Suppressor macrophage (primary cell): ENCODE data around the gene COL9A3.

Experiments
- DNase-seq, 4 experiments: peaks; one replicate each; pipeline ENCODE4 v3.0.0-alpha.2; 2020 to 2022

COL9A3 gene

DNA sequence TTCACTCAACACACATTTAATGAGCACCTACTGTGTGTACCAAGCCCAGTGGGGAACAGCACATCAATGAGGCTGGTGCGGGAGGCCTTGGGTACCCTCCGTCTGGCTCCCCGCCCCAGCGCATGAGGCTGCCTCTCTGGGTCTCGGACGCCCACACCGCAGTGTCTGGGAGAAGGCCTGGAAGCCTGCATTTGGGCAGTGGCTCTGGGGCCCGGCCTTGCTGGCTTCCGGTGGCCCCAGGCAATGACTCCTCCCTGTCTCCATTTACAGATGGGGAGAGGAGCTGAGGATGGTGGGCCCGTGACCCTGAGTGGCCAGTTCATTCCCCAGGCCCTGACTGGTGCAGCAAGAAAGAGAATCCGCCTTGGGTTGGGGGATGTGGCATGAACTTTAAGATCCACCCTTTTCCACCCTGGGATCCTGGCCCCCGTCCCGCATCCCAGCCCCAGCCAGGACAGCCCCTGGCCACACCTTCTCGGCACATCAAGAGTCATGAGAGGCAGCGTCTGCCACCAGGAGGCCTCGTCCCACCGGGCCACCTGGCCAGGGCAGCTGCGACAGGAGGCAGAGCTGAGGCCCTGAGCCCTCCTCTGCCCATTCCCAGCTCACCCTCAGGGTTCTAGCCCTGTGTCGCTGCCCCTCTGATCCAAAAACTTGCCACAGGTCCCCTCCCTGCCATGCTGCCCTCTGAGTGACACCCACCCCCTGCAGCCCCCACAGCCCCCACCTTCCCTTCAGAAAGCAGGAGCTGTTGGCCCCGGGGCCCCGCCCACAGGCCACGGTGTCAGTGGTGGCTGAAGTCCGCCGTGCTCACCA, 38.0 kb upstream of the COL9A3 start:
- DNase-seq = no peak

DNA sequence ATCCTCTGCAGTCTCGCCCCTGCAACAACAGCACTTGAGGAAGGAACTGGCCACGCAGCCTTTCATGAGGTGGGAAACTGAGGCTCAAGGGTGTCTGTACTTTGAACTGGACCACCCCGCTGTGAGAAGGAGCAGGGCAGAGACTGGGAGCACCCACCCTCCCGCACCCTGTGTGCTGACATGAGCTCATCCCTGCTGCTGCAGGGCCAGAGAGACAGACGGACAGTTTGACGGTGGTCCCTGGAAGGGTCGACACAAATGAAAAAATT, 37.5 kb upstream of the COL9A3 start:
- no peak for DNase-seq

DNA sequence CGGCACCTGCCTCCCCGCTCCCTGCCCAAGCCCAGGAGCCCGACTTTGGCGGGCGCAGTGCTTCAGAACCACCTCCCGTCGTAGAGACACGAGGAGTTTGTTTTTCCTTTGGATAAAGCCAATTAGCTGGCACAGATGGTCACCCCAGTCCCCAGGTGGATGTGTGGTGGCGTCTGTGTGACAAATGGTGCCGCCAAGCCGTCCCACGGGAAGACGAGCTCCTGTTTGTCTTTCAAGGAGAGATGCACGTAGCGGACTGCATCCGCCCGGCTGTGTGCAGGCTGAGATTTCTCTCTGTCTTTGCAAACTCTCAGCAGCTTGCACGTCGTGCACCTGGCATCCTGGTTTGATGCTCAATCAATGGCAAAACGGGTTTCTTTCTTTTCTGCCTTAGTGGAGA, 36.6 kb upstream of the COL9A3 start:
- DNase-seq = no peak

DNA sequence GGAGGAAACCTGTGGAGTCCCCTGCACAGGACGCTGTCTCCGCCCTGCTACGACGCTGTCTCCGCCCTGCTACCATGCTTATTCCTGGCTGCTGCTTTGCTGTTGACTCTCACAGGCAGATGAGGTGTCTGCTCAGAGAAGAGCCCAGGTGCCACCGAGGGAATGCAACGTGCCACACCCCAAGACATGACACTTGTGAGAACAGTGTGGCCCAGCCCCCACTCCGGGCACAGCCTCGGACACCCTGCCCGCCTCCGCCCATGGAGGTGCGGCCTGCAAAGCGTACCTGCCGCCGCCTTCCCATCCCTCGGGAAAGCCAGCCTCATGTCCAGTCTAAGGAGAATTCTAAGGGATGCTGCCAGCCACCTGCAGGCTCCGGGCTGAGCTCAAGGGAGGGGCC, 36.2 kb upstream of the COL9A3 start:
- no peak for DNase-seq

DNA sequence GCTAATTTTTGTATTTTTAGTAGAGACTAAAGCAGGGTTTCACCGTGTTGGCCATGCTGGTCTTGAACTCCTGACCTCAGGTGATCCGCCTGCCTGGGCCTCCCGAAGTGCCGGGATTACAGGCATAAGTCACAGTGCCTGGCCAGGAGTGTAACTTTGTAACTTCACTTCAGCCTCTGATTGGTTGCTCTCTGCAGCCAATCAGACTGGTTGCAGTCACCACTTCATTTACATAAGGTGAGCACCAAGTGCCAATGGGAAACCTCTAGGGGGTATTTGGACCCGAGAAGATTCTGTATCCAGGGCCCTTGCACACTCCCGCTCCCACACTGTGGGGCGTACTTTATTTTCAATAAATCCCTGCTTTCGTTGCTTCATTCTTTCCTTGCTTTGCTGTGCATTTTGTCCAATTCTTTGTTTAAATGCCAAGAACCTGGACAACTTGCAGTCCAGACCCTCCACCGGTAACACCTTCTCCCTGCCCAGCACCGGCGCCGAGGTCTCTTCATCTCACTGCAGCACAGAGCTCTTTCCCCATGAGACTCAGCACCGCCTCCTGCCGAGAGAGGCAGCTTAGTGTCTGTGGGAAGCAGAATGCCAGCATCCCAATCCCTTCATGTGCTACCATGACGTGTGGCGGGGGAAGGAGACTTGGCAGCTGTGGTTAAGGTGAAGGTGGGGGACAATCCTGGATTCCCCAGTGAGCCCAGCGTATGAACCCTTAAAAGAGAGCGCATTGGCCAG, 34.5 kb upstream of the COL9A3 start:
- no peak for DNase-seq

DNA sequence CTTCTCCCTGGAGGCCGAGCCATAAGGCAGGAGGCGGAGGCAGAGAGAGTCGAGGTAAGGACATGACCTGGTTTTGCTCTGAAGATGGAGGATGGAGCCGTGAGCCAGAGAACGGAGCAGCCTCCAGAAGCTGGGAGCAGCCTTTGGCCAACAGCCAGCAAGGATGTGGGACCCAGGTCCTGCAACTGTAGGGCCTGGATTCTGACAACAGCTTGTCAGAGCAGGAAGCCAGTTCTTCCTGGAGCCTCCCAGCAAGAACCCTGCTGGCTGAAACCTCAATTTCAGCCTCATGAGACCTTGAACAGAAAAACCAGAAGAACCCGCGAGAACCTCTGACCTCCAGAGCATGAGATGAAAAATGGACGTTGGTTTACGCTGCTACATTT, 34.0 kb upstream of the COL9A3 start:
- peak in 2 of 4 experiments; percentile 7 to 24 for DNase-seq

DNA sequence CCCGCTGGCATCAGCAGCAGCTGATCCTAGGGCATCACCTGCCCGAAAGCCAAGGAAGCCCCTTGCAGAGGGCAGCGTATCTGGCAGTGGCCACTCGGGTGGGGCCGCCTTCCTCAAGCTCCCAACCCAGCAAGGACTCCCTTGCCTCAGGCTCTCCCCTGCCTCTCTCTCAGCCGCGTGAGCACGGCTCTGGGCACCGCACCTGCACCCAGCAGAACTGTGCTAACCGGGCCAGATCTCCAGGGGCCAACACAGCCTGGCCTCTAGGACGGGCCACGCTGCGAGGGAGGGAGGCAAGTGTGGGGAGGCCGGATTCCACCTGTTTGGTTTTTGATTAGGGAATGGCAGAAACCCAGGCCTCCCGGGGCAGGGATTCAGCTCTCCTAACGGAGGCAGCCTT, 32.4 kb upstream of the COL9A3 start:
- no peak for DNase-seq

DNA sequence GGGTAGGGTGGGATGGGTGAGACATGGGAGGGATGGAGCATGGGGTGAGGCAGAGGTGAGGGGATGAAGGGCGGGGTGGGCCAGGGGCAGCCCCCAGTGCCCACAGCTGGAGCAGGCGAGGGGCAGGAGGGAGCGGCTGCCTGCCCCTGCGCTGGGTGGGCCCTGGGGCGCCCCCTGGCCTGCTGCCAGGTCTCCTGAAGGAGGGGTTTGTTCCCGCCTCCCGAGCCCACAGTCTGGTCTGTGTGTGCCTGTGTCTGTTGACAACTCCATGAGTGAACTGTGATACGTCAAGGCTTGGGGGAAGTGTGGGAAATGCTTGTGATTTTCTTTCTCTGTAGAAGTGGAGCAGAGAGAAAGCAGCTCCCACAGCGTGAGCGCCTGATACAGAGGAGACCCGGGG, 31.5 kb upstream of the COL9A3 start:
- no peak for DNase-seq

DNA sequence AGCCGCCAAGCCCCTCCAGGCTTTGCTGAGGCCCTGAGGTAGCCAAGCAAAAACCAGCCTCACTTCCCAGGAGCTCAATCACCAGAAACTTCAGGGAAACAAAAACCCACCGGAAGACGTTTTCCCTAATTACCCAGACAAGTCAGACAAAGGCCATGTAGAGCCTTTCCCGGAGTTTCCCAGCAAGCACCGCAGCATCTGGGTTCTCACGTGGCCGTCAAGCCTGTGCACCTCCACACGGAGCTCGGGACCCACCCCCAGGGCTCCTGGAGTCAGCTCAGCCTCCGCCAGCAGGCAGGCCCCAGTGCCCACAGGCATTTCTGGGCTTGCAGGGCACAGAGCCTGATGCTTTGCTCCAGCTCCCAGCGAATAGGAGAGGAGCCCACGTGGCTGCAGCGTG, 30.7 kb upstream of the COL9A3 start:
- DNase-seq = no peak

DNA sequence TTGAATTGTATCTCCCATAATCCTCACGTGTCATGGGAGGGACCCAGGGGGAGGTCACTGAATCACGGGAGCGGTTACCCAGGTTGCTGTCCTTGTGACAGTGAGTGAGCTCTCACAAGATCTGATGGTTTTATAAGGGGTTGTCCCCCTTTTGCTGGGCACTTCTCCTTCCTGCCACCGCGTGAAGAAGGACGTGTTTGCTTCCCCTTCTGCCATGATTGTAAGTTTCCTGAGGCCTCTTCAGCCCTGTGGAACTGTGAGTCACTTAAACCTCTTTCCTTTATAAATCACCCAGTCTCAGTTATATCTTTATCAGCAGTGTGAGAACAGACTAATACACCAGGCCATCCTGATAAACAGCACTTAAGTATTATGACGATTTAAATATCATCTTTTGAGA, 29.5 kb upstream of the COL9A3 start:
- peak; percentile 48 to 78 (median 52) for DNase-seq

DNA sequence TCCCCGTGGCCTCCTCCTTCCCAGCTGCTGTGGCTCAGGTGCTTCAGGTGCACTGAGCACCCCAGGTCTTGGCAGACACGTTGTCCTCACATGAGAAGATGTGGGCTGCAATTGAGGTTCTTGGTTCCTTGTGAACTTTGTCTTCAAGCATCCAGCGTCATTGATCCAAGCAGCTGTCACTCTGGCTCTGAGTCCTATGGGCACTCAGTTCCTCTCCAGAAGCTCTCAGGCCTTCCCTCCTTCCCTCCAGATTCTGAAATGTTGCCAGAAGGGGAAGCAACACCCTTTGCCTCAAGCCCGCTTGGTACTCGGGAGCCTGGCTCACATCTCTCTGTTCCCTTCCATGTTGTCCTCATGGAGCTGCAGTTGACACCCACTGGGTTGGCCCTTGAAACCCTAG, 29.0 kb upstream of the COL9A3 start:
- peak; percentile 52 to 68 (median 60) for DNase-seq

DNA sequence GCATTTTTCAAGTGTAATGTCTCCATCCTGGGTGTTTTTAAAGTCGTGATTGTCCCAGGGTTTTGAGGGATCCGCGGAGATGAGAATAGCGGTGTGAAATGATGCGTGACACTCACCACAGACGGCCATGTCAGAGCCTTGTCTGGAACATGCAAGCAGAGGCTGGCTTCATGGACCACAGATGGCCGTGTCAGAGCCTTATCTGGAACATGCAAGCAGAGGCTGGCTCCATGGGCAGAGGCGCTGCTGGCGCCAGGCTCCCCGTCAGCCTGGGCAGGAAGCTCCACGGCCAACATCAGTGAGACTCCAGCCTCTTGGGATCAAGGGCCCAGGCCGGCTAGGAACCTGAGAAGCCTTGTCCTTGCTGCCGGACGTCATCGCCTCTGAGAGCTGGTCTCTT, 28.2 kb upstream of the COL9A3 start:
- DNase-seq = no peak

DNA sequence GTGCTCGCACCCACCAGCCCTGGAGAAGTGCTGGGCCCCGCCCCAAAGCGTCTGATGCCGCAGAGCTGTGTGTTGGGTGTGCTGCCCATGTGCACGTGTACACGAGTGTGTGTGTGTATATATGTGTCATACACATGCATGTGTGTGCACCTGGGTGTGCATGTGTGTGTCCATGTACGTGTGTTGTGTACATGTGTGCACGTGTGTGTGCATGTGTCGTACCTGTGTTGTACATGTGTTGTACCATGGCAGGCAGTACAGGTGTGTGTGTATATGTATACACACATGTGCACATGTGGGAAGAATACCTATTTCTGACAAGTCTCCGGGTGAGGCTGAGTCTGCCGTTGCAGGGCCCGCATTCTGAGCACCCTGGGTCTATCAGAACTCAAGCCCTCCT, 26.8 kb upstream of the COL9A3 start:
- DNase-seq = no peak

DNA sequence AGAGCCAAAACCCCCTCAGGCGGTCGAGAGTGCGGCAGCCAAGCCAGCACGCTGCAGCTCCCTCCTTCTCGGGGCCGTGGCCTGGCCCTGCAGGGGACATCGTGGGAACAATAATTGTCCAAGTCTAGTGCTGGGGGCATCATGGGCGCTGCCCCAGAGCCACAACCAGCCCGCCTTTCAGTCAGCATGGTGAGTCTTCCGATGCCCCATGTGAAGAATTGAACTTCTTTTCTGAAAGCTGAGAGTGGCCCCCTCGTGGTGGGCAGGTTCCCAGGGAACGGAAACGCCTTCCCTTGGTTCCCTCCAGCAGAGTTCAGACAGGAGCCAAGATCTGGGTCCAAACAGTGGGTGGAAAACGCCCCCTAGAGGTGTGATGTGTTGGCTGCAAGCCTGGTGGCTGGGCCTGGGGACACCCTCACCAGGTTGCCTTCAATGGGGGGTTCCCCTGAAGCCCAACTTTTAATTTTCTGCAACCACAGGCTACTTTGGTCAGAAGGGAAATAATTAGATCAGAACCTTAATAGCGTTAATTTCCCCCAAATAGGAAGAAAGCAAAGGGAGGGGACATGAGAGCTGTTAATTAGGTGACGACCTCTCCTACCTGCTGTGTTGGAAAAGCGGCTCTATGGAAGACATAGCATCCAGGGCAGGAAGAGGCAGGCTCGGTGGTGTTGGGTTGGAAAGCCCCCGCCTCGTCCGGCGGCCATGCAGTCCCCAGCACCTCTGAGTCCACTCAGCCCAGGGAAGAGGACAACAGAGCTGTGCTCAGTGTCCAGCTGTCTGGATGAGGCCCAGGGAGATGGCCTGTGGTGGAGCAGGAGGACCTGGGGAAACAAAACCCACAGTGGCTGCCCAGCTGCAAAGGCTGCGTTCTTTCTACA, 25.3 kb upstream of the COL9A3 start:
- DNase-seq = peak; percentile 90 to 94 (median 92)

DNA sequence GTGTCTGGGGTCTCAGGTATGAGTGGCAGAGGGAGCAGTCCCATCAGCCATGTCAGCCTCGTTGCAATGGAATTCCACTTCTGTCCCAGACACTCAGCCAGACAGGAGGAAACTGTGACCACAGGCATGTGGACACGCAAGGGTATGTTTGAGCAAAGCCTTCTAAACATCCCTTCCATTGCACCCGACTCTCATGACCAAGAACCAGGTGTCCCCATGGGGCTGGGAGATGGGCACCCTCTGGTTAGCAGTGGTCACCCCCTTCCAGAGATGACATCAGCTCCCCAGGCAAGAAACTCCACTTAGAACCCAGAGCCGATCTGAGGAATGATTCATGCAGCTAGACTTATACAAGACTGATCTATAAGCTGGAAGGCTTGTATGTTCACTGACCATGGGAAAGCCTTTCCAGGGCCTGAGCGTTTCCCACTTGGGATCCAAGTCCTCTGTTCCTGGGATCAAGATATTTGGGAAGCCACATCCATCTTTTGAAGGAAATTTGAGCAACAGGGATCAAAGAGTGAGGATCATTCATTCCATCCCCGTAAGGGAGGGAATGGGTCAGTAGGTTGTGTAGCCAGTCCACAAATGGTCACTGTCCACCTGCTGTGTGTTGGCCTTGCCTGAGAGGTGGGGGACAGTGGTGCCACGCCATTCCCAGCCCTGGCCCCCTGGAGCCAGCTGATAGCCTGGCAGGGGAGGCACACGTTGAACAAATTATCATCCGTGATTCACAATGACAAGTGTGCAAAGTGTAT, 24.5 kb upstream of the COL9A3 start:
- no peak for DNase-seq

DNA sequence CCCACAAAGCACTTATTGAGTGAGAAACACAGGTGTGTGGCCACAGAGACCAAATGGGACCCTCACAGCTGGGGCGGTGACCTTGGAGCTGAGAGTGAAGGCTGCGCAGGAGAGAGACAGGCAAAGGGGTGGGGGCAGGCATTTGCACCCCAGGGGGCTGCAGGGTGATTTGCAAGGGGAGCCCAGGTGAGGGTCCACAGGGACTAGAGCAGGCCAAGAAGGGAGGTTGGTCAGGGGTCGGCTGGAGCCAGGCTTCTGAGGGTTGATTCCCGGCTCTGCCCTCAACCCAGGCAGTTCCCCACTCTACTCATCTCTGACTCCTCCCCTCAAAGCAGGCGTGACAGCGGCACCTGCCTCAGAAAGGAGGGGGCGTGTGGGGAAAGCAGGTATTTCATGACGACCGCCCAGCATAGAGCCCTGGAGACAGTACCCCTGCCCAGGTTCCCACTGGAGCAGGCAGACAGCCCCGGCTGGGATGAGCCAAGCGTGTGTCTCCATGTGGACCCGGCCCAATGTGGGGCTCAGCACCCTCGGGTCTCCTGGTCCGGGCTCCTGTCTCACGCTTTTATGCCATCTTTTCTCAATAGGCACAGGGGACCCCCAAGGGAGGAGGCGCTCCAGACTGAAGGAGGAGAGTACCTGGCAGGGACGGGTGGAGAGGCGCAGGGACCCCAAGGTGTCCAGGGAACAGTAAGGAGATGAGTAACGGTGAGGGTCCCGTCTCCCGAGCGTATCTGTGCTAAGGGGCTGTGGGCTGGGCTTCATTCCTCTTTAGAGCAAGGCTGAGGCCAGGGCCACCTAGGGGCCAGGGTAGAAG, 23.7 kb upstream of the COL9A3 start:
- DNase-seq = no peak

DNA sequence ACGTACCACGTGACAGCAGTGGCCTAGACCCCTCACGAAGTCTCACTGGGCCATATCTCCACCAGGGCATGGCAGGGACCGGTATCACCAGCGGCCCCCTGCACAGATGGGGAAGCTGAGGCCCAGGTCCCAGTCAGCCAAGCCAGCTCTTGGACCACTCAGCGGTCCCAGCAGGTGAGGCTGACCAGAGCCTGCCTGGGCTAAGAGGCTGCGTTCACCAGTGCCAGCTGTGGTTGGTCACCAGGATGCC, 23.2 kb upstream of the COL9A3 start:
- DNase-seq = no peak

DNA sequence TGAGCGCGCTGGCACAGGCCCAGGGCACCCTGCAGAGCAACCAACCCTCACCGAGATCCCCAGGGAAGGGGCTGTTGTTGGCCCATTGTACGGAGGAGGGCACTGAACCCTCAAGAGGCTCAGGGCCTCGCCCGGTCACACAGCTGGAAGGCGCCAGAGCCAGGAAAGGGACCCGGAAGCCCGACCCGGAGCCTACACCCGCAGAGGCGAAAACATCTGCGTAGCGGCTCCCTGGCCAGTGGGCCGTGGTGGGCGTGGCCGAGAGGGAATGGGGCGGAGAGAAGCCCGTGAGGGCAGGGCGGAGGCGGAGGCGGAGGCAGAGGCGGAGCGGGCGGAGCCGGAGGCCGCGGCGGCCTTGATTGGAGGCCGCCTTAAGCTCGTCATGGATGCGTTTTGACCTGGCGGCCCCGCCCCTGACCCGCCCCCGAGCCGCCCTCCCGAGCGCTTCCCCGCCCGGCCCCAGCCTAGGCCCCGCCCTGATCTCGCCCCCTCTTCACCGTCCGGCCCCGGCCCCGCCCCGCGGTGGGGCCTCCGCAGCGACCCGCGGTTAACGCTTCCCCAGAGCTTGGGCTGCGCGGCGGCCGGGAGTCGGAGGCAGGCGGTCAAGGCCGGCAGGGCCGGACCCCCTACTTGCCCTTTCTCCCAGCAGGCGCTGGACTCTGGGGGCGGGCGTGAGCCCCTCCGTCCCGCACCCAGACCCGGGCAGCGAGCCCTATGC, 22.7 kb upstream of the COL9A3 start:
- peak; percentile 97 to 100 (median 98) for DNase-seq

DNA sequence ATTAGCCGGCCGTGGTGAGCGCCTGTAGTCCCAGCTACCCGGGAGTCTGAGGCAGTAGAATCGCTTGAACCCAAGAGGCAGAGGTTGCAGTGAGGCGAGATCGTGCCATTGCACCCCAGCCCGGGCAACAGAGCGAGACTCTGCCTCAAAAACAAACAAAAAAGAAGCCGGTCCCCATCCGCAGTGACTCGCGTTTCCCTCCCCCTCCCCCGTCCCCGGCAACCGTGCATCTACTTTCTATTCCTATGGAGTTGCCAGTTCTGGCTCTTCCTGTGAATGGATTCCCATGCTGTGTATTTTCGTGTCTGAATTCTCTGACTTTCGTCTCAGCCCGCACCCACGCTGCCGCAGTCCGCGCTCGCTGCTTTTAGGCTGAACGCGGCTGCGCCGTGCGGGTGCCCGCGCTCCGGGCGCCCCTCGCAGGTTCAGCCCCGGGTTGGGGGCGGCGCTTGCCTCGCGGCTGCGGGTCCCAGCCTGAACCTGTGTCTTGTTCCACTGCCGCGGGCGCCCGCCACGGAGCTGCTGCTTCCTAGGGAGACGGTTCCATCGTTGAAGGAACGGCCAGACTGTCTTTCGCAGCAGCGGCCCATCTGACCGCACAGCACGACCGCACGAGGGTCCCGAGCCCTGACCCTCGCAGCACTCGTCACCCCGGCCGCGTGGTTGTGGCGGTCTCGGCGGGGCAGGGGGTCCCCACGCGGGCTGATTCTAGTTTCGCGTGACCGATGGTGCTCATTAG, 21.7 kb upstream of the COL9A3 start:
- DNase-seq = peak; percentile 21 to 72 (median 53)

DNA sequence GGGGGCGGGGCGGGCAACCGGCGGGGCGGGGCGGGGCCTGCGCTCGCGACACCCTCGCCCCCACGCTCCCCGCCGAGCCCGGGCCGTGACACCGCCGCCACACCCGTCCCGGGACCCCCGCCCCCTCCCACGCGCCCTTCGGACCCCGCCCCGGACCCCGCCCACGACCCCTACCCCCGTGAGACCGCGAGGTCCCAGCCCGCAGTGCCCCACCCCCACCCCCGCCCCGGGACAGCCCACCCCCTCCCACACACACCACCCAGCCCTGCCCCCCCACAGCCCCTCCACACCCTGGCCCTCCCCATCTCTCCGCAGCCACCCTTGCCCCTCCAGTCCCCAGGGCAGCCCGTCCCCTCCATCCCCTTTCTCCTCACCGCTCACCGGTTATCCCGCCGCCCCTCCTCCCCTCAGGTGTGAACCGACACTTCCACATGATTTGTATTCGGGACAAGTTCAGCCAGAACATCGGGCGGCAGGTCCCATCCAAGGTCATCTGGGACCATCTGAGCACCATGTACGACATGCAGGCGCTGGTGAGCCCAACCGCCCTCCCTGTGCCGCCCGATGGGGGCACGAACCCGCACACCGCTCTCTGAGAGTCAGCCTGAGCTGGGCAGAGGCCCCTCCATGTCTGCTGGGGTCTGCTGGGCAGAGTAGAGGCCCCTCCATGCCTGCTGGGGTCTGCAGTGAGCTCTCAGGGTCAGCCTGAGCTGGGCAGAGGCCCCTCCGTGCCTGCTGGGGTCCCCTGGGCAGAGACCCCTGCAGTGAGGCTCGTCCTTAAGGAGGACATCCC, 20.0 kb upstream of the COL9A3 start:
- no peak for DNase-seq
